Mucosa of descending colon (tissue), 3 donors: ENCODE measurements around the gene PAM. TPM values are rescaled to one million over a fixed set of nuclear protein-coding genes. Genes with fewer than 3 reads are reported as not detected.

ENCODE experiments used
- ATAC-seq: fragments of 200-7000 bp; cut with Tn5 transposase; one replicate; pipeline ENCODE4 v1.9.1; 2020; ENCODE audit warnings: mild to moderate bottlenecking, moderate library complexity
- DNase-seq, 3 donors: peaks; one replicate each; pipeline ENCODE4 v3.0.0-alpha.2; 2020
- H3K36me3 ChIP-seq: fragments of 200-600 bp; one replicate; pipeline ENCODE4 v1.8.0; 2021; ENCODE audit warnings: low read depth, mild to moderate bottlenecking
- H3K4me1 ChIP-seq: fragments of 200-600 bp; one replicate; pipeline ENCODE4 v1.8.0; 2021; ENCODE audit warnings: low read depth, mild to moderate bottlenecking
- H3K4me3 ChIP-seq: fragments of 200-600 bp; one replicate; pipeline ENCODE4 v1.8.0; 2021; ENCODE audit warnings: mild to moderate bottlenecking
- H3K9me3 ChIP-seq: fragments of 200-600 bp; one replicate; pipeline ENCODE4 v1.8.0; 2021; ENCODE audit warnings: mild to moderate bottlenecking
- intact Hi-C, 2 donors: fragments of 100-400 bp; cut with DNase I in 1 of 2; cut with micrococcal nuclease in 1 of 2; formaldehyde crosslinking; loops; one replicate each; pipeline versions ENCODE4 v1.11.0 to v1.11.1; 2022; cut with DNase I, micrococcal nuclease
- total RNA-seq, 3 donors: library from RNA; stranded (reverse); fragmentation: NEBNext Ultra II Directional in 2 of 3; extraction: Animal tissue kit (Norgen Biotek cat#: 25700) in 2 of 3; gene quantifications; one replicate each; pipeline versions ENCODE4 v1.2.1 to v1.2.4, GENCODE V29; 2021 to 2023
- TF ChIP-seq, protein P1 (sequence below): fragments of 200-600 bp; IDR thresholded peaks from one replicate; pipeline ENCODE4 v1.8.0; 2022; ENCODE audit warnings: antibody characterized with exemption, mild to moderate bottlenecking
- donor health status: DM: no; HTN: no; CAD: no; lungs with moderate emphysema.
- donor health status: DM: no; HTN: no; CAD: no.
- donor health status: DM: no; HTN: yes; CAD: no.

Gene PAM
- total RNA-seq, 3 donors from 2014 or later: 59.7 to 164 (median 64.4) TPM

DNA sequence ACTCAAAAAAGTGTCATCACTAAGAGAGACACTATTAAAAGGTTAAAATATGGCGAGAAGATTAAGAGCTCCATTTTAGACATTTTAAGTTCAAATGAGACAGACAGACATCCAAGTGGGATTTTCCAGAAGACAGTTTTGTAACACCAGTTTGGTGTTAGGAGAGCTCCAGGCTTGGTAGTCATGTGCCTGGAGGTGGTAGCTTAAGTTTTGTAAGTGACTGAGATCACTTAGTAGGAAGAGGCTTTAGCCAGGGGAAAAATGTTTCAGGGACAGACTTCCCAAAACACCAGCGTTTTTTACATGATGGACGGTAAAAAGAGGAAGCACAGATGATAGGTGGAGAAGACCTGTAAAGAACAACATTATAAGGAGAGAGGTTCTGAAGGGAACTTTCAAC lies 214.5 kb downstream of the PAM start:
- intact Hi-C loops: loop anchor here in 1 of 2 donors (10.0 kb wide), 1 partner anchor 185 kb away; no protein-coding TSS in a partner anchor
- DNase-seq: no peak
- TF ChIP-seq, protein P1, sequence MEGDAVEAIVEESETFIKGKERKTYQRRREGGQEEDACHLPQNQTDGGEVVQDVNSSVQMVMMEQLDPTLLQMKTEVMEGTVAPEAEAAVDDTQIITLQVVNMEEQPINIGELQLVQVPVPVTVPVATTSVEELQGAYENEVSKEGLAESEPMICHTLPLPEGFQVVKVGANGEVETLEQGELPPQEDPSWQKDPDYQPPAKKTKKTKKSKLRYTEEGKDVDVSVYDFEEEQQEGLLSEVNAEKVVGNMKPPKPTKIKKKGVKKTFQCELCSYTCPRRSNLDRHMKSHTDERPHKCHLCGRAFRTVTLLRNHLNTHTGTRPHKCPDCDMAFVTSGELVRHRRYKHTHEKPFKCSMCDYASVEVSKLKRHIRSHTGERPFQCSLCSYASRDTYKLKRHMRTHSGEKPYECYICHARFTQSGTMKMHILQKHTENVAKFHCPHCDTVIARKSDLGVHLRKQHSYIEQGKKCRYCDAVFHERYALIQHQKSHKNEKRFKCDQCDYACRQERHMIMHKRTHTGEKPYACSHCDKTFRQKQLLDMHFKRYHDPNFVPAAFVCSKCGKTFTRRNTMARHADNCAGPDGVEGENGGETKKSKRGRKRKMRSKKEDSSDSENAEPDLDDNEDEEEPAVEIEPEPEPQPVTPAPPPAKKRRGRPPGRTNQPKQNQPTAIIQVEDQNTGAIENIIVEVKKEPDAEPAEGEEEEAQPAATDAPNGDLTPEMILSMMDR: no peak

DNA sequence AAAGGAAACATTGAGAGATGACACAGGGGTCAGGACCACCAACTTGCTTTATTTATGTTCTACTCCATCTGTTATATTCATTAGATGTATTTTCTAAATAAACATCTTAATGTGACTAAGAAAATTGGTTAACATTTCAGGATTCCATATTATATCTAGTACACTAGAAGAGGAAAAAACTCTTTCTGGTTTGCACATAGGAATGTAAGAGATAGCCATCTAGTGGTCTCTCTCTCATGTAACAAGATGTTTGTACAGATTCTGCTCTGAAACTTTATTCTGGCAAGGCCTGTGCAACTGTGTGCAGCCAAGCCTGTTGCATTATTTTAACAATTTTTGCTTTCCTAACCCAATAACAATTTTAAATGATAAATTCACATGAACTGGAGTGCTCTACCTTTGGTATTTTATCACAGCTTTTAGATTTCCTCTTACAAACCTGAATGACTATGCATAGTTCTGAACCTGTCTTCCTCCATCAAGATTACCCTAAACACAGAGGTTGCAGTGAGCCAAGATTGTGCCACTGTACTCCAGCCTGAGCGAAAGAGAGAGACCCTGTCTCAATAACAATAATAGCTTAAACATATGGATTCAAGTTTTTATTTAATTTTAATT lies 216.7 kb downstream of the PAM start:
- intact Hi-C loops: loop anchor here in 1 of 2 donors (10.0 kb wide), 1 partner anchor 187 kb away; no protein-coding TSS in a partner anchor
- TF ChIP-seq, protein P1: no peak
- DNase-seq (no peak), ATAC-seq (peak; percentile 46)
- Histone ChIP-seq H3K36me3 (no peaks in the 10 kb centered on the region), H3K9me3 (no peaks in the 10 kb centered on the region), H3K4me3 (no peak overlapping the region), H3K4me1 (no peaks in the 10 kb centered on the region)

More for the DNA sequence above, 214.5 kb downstream of the PAM start:
- Histone ChIP-seq H3K36me3 (no peaks in the 10 kb centered on the region), H3K9me3 (no peaks in the 10 kb centered on the region), H3K4me1 (no peaks in the 10 kb centered on the region), H3K4me3 (no peak overlapping the region)
- ATAC-seq: no peak

DNA sequence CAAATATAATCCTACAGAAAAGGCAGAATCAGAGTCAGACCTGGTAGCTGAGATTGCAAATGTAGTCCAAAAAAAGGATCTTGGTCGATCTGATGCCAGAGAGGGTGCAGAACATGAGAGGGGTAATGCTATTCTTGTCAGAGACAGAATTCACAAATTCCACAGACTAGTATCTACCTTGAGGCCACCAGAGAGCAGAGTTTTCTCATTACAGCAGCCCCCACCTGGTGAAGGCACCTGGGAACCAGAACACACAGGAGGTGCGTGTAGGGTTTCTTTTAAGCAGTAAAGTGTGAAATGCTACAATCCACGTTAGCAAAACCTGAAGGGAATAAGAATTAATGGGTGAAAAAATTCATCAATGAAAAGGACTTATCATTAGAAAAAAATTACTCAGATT lies 219.1 kb downstream of the PAM start:
- no peaks in the 10 kb centered on the region for H3K9me3 ChIP-seq
- H3K36me3 ChIP-seq: no peaks in the 10 kb centered on the region
- no peaks in the 10 kb centered on the region for H3K4me1 ChIP-seq
- no peak overlapping the region for H3K4me3 ChIP-seq
- no peak for ATAC-seq
- TF ChIP-seq, protein P1: no peak
- intact Hi-C loops: loop anchor here in 1 of 2 donors (10.0 kb wide), 1 partner anchor 189 kb away; no protein-coding TSS in a partner anchor
- no peak for DNase-seq

DNA sequence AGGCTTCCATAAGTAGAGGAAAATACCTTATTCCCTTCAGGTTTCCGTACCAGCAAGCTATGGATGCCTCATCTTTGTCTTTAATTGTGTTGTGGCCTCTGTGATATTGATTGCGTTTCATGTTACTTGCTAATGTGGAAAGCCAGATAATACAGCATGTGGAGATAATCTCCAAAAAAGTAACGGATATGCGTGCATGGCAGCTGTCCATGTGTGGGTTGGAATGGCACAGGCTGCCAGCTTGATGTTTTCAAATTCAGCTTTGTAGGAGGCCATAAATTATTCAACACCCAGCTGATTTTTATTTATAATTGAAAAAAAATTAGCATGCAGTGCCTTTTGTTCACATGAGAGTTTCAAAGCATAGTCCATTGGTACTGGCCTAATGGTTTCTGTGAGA lies 219.9 kb downstream of the PAM start:
- Histone ChIP-seq H3K36me3 (no peaks in the 10 kb centered on the region), H3K9me3 (no peaks in the 10 kb centered on the region), H3K4me1 (no peaks in the 10 kb centered on the region), H3K4me3 (no peak overlapping the region)
- intact Hi-C loops: loop anchor here in 1 of 2 donors (10.0 kb wide), 1 partner anchor 190 kb away; no protein-coding TSS in a partner anchor
- no peak for DNase-seq
- ATAC-seq: no peak
- TF ChIP-seq, protein P1: no peak

DNA sequence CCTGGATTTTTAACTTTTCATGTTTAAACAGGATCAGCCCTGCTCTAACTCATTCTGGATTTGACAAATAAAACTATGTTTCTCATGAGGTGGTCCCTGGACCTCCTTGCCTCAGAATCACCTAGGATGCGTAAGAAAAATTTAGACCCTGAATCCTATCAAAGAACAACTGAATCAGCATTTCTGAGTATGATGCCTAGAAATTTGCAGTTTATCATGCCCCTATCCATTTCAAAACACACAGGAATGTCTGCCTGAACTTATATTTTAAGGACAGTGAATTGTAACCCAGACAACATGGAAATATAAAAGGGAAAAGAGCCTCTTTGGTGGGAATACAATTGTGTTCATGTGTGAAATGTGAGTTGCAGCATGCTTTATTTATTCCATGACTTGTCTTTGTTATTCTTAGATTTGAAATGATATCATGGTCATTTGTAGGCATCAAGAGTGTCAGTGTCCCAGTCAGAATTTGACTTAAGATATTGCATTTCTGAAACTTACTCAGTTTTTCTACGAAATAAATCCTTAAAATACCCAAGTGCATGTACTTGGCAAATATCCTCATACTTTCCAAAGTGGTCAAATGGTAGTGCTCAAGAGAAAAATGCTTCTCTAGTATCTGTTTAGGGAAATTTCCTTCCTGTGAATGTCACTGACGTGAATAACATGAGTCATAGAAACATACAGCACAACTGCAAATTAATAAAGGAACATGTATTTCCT lies 220.5 kb downstream of the PAM start:
- intact Hi-C loops: loop anchor here in 1 of 2 donors (10.0 kb wide), 1 partner anchor 191 kb away; no protein-coding TSS in a partner anchor
- Histone ChIP-seq H3K4me1 (no peaks in the 10 kb centered on the region), H3K36me3 (no peaks in the 10 kb centered on the region), H3K4me3 (no peak overlapping the region), H3K9me3 (no peaks in the 10 kb centered on the region)
- TF ChIP-seq, protein P1: no peak
- no peak for ATAC-seq
- no peak for DNase-seq
